Fibroblast of skin of left quadriceps (primary cell): ENCODE results near the gene UNK.
"Not testable (repeated sequence)": the region's sequence is repeated elsewhere in the genome, so short reads cannot be mapped to it uniquely, and the experiment has no call there.

Experiments used
- DNase-seq, 2 experiments: peaks; one replicate each; pipeline ENCODE4 v3.0.0-alpha.2; 2013; ENCODE audit warnings: low read depth in 2 of 2

UNK gene

DNA sequence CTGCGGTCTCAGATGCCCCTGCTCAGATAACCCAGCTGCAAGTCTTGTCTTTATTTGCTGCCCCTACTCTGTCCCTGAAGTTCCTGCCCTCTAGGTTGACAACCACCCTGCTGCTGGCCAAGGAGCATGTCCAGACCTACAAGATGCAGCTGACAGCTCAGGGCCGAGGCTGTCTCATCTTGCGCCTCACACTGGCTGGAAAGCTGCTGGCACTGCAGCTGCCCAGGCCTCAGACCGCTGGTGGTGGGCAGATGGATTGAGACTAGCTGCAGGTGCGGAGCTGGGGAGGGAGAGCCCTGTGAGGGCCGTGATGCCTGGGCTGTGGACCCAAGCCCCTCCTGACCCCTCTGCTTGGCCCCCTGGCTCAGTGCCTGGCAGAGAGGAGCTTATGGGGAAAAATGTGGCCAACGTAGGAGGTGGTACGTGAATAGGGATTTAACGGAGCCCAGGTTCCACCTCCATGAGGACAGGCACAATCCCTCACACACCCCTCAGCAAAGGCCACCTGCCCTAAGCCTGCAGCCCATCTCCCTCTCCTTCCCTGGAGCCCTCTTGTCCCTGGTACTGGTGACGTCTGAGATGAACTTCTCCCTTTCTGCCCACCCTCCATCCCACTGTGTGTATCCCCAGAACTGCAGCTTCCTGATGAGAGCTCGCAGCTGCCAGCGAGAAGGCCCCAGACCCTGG lies 11.3 kb upstream of the UNK start:
- DNase-seq, result no peak

DNA sequence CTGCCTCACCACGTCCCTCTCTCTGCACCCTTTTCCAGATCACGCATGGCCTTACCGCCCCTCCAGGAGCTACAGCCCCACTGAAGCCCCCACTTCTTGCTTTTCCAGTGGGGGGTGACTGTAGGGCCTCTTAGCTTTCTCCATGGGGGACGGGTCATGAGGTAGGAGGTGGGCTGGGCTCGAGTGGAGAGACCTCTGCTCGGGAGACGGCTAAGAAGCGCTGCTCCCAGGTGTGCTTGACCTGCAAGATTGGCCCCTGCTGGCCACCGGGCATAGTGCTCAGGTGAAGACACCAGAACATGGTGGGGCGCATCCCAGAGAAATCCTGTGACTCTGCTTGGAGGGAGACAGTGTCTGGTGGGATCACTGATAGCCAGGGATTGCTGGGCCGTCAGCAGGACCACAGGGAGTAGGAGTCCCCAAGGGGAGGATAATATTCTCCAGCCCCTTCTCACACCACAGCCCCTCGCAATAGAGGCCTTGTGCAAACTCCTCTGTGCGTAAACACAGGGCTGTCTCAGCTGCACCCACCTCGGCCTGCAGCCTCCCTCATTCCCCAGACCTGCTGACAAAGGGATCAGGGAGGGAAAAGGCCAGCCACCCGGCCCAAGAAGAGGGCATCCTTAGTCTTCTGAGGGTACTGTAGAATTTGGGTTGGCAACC lies 10.7 kb upstream of the UNK start:
- no peak for DNase-seq

DNA sequence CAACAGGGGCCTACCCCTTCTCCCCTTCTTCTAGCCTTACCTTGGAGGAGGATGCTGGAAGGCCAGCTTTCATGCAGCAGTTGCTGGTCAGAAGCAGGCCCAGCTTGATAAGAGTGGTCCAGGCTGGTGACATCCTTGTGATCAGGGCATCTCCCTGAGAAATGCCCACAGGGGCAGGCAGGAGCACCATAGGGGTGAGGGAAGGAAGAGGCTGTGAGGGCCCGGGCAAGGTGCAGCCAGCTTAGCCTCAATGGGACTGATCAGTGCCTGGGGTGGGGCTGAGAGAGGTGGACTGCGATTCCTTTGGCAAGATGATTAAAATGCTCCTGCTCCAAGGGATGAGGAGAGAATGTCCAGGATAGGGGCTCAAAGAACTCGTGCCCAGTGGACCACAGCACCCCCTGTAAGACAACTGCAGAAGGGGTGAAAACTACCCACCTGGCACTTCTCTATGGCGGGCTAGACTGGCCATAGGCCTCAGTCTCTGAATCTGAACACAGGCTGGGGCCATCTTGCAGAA lies 10.1 kb upstream of the UNK start:
- DNase-seq, result no peak

DNA sequence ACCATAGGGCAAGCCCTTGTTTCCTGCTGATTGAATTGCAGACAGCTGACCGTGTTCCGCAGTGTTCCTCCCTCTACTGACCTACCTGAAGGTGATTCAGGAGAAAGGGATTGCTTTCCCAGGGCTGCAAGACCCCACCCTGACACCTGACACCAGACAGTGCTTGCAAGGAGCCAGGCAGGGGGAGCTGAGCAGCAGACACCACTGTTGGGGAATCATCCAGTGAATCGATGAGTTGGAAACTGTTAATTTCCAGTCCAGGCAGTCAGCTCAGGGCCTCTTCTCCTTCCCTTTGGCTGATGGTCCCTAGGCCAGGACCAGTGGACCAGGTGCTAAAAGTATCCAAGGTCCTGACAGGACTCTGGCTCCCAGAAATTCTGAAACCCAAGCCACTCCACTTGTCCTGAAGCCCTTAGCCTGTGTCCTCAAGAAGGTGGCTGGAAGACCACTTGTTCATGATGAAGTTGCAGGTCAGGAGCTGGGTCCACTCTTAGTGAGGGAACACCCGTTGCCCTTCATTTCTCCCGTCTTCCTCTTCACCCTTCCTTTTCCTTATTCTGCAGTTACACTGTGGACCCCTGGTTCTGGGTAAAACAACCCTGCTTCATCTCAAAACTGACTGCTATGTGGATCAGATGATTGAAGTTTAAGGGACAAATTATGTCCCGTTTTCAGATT lies 9.5 kb upstream of the UNK start:
- DNase-seq, result no peak

DNA sequence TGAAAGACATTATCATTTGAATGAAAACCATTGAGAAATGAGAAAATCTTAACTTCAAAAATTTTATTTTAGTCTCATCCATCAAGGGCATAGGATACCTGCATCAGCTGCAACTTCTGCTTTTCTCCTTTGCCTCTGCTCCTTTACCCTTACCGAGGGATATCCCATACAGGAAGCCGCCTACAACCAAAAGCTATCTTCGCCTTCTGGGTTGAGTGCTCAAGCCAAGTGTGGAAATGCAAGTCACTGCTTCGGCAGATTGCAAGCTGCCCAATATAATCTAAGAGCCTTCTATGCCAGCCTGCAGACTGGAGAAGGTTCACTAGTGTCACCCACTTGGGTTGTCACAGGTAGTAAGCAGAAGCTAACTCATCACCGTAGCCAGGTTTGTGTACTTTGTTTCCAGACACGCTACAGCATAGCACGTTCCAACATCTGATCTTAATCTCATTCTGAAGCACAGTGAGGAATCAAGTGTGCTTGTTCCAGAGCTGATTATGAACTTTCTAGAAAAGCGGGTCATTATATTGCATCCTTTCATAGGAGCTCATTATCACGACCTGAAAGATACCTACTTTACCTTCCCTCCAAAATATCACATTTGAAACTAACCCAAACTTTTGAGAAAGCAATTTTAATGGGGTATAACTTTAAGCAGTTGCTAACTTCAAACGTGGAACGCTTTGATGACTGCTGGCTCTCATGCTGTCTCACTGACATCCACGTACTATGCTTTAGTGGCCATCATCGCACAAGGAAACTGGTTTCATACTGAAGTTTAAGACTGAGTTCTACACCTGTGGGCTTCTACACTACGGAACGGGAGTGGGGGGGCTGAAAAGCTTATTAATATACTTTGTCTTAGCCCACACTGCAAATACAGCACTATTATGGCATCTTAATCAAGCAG lies 8.0 kb upstream of the UNK start:
- DNase-seq, result no peak

DNA sequence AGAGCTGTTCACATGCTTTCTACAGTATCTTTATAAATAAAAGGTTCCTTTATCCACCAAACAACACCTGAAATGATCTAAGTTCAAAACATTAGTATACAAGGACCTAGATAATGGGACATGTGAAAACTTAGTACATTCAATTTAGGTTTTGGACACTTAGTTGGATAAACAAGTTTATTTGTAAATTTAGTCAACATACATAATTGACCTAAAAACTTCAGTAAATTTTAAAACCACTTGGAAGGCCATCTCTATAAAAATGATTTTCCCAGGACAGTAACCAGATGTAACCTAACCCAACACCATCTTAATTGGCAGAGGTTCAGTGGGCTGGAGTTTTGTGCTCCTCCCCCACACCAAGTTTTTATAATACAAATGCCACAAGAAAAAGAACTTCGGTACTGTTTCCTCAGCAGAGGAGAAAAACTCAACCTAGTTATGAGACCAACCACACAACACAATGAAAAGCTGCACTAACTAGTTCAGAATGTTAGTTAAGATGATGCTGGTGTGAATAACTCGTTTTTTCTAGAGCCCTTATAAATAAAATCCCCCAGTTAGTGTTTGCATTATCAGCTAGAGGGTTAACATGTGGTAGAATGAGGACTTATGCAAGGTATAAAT lies 7.2 kb upstream of the UNK start:
- DNase-seq, result no peak

DNA sequence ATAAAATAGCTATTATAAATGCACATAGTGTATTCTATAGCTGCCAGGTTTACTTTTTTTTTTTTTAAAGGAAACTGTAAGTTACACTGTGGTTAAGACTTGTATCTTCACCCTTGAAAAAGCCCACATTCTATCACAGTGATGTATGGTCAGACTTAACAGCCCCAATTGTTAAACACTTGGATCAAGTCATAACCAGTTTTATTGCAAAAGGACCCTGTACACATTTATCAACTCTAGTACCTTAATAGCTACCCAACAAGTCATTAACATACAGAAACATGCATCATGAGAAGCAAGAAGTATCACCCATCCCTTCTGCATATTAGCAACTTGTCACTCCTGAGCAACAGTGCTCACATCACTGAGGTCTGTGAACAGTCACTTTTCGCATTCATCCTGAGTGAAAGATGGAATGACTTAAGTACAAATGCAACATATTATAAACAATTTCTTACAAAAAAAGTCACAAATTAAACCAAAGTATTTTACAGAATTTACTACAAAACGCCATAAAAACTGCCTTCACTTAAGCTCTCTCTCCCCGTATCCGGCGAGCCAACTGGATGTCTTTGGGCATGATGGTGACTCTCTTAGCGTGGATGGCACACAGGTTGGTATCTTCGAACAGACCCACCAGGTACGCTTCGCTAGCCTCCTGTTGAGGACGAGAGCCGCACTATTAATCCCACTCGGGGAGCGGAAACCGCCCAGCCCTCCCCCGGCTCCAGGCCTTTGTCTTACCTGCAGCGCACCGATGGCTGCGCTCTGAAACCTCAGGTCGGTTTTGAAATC lies 6.3 kb upstream of the UNK start:
- DNase-seq, result not testable (repeated sequence)

DNA sequence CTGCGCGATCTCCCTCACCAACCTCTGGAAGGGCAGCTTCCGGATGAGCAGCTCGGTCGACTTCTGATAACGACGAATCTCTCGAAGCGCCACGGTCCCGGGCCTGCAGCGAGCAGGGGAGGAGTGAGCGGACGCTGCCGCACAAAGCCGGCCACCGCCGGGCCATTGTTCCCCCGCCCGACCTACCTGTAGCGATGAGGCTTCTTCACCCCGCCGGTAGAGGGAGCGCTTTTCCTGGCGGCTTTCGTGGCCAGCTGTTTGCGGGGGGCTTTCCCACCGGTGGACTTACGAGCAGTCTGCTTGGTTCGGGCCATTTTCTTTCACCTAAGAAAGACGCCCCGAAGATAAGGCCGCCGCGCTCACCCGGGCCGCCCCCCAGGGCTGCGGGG lies 5.8 kb upstream of the UNK start:
- DNase-seq, result no peak

DNA sequence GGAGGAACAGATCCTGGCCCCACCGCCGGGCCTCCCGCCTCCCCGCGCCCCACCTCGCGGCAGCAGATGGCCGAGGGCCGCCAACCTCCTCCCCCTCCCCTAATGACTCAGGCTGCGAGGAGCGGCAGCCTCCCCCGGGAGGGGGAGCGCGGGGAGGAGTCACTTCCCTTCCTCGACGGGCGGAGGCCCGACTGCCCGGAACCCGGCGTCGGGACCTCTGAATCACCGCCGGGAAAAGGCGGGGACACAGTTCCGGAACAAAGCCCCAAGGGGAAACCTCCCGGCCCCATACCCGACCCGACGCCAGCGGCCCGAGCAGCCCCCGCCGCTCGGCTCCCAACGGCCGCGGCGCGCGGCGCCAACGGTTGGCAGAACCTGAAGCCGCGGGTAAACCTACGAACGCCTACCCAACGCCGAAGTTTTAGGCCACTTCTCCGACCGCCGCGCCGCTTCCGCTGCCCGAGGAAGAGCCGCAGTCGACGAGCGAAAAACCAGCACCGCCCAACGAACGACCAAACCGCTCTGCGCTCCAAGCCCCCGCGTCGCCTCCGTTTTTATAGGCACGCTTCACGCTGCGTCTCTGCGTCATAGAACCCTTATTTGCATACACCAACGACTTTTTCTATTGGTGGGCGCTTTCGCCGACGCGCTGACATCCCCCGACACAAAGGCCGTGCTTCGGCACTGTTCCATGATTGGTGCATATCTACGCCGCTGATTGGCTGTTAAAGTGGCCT lies 5.2 kb upstream of the UNK start:
- peak; percentile 100 for DNase-seq

DNA sequence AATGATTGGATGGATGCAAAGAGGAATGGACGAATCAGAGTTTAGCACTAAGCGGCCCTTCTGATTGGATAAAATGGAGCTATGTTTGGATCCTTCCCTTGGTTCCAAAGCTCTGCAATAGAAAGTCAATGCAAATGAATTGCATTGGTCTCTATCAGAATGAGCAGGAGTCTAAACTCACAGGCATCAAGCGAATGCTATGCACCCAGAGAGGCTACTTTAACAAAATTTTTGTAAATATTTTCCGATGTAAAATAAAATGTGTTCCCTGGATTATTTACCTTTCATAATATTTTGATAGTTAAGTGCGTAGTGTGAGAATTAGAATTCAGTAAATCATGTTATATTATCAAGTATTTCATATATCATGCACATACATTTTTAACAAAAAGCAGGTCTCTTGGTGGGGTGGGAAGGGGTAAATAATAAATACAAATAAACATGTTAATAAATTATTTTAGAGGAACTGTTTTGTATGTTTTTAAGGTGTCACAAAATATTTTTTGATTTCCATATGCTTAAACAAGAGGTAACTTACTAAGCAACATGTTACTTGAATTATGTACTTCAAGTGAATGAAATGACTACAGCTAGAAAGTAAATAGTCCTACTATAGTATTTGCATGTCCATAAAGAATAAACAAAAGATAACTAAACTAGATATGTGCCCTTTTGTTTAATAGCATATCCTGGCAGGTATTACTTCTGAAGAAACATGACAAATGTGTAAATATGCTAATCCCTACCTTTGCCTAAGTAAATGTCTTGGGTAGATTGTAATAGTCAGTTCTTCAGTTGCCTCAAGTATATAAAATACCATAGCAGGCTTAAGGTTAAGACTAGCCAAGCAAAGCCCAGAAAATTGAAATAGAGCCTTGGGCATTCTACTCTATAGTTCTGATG lies 4.4 kb upstream of the UNK start:
- no peak for DNase-seq

DNA sequence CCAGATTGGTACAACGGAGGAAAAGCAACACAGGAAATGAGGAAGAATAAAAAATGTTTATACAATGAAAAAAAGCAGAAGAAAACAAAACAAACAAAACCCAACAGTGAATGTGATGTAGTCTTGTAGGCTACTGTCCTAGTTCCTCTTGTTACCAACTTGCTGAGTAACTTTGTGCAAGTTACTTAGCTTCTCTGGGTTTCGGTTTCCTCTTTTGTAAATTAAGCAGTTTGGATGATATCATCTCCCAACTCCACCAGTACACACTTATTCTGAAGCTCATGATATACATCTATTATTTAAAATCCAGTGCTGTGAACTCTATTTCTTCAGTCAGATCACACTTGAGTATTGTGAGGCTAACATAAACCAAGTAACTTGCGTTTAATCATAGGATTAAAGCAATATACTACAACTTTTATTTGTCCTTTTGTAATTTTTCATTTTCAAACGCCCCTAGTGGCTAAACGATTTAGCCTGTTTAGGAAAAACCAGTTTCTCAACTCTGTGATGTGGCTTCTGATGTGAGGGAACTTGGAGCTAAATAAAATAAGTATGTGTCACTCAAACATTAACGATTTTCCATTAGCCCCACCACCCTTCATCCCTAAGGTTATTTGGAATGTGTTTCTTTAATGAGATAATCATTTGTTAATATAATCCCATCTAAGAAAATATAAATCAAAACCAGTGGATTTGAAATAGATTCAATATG lies 1.4 kb upstream of the UNK start:
- no peak for DNase-seq

DNA sequence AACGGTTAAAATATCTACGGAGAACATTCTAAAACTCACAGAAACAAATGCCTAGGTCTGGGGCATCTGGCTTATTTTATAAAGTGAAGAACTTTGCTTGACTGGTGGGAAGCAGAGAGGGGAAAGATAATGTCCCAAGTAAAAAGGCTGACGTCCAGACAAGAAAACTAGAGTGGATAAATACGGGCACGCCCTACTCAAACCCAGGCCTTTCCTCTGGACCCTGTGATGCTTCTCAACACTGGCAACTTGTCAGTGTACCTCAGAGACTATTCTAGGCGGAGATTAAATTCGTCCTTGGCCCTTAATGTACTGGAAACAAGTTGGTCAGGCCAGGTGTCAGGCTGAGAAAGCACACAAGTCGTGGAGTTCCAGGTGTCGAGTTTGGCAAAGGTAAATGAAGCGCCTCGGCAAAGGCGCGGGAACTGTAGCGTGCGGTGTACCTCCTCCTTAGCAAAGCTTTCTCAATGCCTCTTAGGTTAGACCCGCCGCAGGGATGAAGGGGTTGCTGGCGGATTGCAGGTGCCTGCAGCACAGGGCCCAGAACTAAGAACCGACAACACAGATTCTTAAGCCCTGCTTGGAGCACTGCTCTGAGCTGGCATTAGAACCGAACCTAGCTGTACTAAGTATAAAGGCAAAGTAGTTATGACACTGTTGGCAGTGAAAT lies 668 bp upstream of the UNK start:
- DNase-seq, result no peak

DNA sequence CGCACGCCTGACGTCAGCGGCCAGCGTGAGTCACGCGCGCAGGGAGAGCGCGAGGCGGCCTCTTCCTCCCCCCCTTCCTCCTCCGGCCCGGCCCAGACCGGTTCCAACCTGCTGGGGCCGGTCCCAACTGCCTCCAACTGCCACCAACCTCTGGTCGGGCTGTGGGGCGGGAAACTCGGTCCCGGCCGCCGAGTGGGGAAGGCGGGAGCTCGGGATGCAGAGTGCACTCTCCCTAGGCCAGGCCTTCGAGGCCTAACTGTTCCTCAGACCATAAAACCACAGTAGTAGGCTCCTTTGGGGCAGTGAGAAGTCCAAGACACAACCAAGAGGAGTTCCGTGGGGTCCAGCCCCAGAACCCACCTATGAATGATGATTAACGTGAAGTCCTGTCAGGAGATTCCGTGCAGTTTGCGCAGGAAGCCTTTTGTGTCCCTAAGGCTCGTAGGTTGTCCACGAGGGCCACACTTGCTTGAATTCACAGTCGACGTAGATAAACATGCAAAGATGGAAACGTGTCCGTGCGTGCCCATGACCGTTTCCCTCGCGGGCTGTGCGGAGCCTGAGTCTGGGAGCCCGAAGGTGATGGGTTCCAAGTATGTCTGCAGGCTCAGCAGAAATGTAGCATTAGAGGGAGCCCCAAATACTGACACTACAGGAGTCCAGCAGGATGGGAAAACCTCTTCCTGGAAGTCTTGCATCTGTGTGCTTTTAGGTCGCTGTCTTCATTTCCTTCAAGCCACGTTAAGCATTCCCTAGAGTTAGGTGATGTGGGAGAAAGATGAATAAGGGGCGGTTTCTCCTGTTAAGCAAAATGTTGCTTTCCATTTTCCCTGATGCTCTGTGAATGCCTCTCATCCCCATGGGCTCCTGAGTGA lies 647 bp downstream of the UNK start:
- peak; percentile 83 to 87 for DNase-seq

DNA sequence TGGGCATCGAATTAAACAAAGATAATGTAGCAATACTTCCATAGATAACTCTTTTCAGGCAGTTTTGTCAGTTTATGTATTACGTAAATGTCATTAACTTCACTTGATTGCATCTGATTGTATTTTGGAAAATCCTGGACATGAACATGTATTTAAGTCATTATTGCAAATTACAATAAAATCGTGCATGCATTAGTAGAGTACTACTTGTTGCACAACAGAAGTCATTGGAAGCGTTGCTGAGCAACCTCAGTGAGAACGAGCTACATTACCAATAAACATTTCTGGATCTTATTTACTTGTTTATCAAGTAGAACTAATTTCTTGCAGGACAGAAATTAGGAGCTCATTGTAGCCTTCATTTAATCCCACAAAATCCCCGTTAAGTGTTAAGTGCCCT lies 6.6 kb downstream of the UNK start:
- no peak for DNase-seq

DNA sequence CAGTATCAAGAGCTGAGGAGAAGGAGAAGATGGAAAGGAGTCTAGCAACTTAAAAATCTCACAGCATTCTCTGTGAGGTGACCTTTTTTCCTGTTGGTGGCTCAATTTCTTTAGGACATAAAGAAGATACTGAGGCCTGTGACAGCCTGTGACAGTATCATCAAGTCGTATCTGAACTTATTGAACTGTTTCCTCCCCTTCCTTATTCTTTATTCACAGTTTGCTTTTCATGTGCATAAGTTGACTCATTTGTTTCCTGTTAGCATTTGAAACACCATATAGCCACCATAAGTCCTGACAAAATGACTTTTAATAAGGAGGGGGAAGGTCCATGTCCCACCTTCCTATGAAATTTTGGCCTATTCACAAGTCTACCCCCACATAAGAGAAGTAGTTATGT lies 8.9 kb downstream of the UNK start:
- no peak for DNase-seq

DNA sequence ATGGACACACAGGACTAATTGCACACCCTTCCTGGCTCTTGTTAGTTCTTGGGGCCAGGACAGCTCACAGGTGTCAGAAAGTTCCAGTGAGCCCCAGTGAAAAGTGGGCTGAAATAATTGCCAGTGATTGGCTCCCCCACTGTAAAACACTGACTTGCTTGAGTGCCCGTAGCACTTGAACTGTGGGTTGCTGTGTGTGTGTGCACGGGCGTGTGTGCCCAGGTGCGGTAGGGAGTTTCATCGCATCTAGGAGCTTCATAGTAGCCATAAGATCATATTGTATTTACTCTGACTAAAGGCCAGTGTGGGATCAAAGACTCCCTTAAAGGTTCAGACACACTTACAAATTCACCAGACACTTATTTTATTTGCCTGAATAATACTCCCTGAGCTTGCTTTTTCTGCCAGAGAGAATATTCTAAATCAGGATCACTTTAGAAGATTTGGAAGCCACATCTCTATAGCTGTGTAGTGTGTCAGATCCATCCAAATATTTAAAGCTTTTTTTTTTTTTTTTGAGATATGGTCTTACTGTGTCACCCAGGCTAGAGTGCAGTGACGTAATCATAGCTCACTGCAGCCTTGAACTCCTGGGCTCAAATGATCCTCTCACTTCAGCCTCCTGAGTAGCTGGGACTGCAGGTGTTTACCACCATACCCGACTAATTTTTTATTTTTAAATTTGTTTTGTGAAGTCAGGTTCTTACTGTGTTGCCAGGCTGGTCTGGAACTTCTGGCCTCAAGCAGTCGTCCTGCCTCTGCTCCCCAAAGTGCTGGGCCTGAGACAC lies 11.4 kb downstream of the UNK start:
- no peak for DNase-seq
